ENCODE results near the gene TSPAN5. TPM values are rescaled to one million over a fixed set of nuclear protein-coding genes. Genes with fewer than 3 reads are reported as not detected.
"Not testable (repeated sequence)": the region's sequence is repeated elsewhere in the genome, so short reads cannot be mapped to it uniquely, and the experiment has no call there.

The TSPAN5 gene
- polyA plus RNA-seq, 12 donors: 12.2 to 27.4 (median 17.4) TPM; not detected in 1

DNA sequence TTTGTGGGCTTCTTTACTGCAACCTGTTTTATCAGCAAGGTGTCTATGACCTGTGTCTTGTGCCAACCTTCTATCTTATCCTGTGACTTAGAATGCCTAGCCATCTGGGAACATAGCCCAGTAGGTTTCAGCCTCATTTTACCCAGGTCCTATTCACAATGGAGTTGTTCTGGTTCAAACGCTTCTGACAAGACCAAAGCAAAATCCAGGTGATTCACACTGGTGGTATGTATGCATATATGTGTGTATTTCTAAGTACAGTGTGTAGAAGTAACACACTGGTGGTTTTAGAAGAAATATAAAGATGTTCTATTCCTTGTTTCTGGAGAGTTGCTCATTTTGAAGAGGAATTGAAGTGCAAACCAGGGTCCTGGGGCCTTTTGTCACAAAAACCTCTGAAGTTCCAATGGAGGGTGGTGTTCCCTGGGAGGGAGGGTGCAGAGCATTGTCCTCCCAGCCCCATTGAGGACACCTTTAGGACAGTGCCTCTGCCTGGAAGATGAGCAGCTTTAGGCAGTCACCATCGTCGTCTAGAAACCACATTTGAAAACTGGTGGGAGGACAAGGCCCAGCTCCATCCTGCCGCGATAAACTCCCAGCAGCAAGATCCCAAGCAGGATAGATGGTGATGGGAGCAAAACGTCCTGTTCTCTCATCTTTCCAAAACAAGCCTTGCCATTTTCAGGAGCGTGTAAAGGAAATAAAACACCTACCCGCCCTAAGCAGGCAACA is 191.4 kb downstream of the TSPAN5 start:
- DNase-seq: no peak

DNA sequence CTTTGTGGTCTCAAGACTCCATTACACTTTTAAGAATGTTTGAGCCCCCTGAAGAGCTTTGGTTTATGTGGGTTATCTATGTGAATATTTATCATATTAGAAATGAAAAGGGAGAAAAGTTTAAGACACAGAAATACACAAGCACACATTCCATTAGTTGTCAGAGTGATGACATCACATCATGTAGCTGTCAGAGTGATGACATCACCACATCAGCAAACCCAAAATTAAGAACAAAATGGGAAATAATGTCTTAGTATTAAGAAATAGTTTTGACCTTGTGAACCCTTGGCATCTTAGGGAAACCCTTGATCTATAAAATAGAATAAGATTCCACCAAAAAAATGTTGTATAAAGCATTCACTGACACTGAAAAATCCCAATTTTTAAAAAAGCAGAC is 195.9 kb downstream of the TSPAN5 start:
- DNase-seq: no peak

GRCh38 chr4:98461121-98461865 is 197.1 kb downstream of the TSPAN5 start:
- DNase-seq: not testable (repeated sequence)

DNA sequence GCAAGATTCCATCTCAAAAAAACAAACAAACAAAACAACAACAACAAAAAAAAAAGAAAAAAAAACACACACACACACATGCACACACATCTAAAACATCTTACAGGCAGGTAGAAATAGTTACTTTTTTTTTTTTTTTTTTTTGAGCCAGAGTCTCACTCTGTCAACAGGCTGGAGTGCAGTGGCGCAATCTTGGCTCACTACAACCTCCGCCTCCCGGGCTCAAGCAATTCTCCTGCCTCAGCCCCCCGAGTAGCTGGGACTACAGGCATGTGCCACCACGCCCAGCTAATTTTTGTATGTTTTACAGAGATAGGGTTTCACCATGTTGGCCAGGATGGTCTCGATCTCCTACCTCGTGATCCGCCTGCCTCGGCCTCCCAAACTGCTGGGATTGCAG is 201.0 kb downstream of the TSPAN5 start:
- DNase-seq: not testable (repeated sequence)

DNA sequence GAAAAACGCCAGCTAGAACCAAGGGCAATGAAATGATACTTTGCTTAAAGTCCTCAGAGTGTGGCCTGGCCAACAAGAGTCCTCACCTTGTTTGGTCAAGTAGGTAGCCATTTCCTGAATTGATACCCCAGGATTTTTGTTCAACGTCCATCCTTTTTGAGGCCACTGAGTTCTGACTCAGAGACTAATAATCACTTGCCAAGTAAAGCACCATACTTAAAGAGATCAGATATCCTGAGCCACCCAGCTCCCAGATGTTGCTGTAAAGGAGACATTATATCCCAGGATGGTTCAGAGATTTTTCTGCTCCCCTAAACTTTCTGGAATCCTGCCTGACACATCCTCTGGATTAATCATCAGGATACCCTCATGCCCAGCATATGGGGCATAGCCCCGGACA is 206.3 kb downstream of the TSPAN5 start:
- DNase-seq: no peak

DNA sequence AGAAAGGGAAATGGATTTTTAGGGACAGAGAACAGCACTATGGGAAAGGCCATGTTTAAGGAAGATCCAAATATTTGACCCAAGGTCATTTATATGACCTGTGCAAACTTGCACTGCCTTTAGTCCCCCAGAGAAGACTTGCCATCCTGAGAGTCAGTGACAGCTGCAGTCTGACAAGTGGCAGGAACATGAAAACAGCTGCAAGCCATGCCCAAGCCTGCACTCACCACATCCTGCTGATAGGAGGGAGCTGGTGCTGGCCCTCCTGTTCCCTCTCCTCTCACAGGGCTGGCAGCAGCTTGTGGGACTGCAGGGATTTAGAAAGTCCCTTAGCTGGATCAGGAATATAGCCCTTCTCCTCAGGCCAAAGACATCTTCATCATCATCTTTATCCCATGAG is 209.5 kb downstream of the TSPAN5 start:
- peak; percentile 7 for DNase-seq

- no peak for DNase-seq
These were observed 210.8 kb downstream of the TSPAN5 start for GRCh38 chr4:98447648-98448047.

GRCh38 chr4:98446499-98447375 is 211.7 kb downstream of the TSPAN5 start:
- DNase-seq: no peak

- no peak for DNase-seq
These were observed 214.0 kb downstream of the TSPAN5 start for GRCh38 chr4:98444371-98444770.

DNA sequence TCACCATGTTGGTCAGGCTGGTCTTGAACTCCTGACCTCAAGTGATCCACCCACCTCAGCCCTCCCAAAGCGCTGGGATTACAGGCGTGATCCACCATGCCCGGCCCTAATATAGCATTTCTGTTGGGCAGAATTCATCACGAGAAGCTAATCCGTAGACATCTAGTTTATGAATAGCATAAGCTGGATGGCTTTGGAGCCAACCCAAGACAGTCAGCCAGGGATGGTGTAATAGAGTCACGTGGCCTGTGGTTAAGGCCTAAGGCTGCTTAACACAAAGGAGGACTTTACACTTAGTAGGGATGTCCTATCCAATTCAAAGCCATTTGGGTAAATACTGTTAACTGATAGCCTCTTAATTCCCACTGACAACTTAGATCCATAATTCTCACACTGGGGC is 223.6 kb downstream of the TSPAN5 start:
- DNase-seq: no peak

- no peak for DNase-seq
These were observed 224.7 kb downstream of the TSPAN5 start for GRCh38 chr4:98433691-98434090.

DNA sequence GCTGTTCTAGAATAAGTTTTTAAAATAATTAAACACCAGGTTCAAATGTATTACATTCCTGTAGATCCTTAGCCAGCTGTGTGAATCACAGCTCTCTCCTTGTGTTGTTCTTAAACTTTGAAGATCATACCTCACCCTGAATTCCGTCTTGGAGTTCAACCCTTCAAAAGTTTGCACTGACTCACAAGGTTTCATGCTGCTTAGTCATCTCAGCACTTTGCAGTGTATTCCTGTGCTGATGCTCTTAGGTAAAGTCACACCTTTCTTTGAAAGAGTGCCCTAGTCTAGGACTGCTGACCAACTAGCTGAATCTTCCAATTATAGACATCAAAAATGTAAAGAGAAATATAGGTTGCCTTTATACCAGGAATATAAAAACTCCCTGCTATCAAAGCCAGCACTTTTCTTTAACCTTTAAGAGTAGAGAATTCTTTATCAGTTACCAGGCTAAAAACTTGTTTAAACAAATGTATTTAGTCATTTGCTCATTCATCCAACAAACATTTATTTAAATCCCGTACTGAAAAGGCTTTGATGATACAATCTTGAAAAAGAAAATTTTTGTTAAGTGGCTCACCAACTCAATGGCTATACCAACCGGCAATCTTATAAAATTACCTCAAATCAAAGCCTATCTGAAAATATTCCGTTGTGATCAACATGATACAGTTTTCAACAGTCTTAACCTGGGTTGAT is 227.6 kb downstream of the TSPAN5 start:
- no peak for DNase-seq

GRCh38 chr4:98423009-98423408 is 235.4 kb downstream of the TSPAN5 start:
- peak; percentile 9 for DNase-seq

GRCh38 chr4:98421111-98421510 is 237.3 kb downstream of the TSPAN5 start:
- DNase-seq: no peak

Data from muscle of arm (tissue), 12 donors.